Prostate gland (tissue), 2 donors: ENCODE measurements around the gene GNMT.

ENCODE experiments used
- POLR2AphosphoS5 ChIP-seq: sonication (generic); formaldehyde crosslinking; IDR thresholded peaks from one replicate; pipeline ENCODE4 v1.6.1; 2017; ENCODE audit warnings: antibody characterized with exemption
- TF ChIP-seq, protein P1 (sequence below), 4 experiments: fragments of 200-600 bp in 2 of 4; fragments of 450-650 bp in 2 of 4; sonication (generic) in 2 of 4; IDR thresholded peaks; 1 replicate in 3 of 4; 2 replicates in 1 of 4; pipeline ENCODE4 v1.5.1; 2016 to 2019; ENCODE audit warnings: antibody characterized with exemption in 4 of 4, mild to moderate bottlenecking in 2 of 4, moderate library complexity in 2 of 4

GRCh38 chr6:42962096-42962495, 1.5 kb downstream of the GNMT start:
- TF ChIP-seq, protein P1, sequence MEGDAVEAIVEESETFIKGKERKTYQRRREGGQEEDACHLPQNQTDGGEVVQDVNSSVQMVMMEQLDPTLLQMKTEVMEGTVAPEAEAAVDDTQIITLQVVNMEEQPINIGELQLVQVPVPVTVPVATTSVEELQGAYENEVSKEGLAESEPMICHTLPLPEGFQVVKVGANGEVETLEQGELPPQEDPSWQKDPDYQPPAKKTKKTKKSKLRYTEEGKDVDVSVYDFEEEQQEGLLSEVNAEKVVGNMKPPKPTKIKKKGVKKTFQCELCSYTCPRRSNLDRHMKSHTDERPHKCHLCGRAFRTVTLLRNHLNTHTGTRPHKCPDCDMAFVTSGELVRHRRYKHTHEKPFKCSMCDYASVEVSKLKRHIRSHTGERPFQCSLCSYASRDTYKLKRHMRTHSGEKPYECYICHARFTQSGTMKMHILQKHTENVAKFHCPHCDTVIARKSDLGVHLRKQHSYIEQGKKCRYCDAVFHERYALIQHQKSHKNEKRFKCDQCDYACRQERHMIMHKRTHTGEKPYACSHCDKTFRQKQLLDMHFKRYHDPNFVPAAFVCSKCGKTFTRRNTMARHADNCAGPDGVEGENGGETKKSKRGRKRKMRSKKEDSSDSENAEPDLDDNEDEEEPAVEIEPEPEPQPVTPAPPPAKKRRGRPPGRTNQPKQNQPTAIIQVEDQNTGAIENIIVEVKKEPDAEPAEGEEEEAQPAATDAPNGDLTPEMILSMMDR (IDR thresholded peaks at IDR 0.05) = no peak
- no peak for TF ChIP-seq POLR2AphosphoS5
